Hematopoietic multipotent progenitor cell treated with erythropoietin and hydrocortisone succinate and interleukin-3 and kit ligand, for 6 days (in vitro differentiated cells): ENCODE data around the gene CCR4.
A peak's percentile ranks its signal among the peaks of the same experiment; 100 is the strongest.
"Not testable (repeated sequence)": the region's sequence is repeated elsewhere in the genome, so short reads cannot be mapped to it uniquely, and the experiment has no call there.

Experiments
- DNase-seq: peaks from one replicate; pipeline ENCODE4 v3.0.0-alpha.2; 2015

Gene CCR4

GRCh38 chr3:32952369-32953077 lies 1.1 kb downstream of the CCR4 start:
- DNase-seq: no peak

- DNase-seq: no peak
These were observed 3.1 kb downstream of the CCR4 start for GRCh38 chr3:32954506-32954905.

GRCh38 chr3:32956750-32957570 lies 5.5 kb downstream of the CCR4 start:
- DNase-seq: no peak

GRCh38 chr3:32958509-32958908 lies 7.1 kb downstream of the CCR4 start:
- DNase-seq: no peak

- no peak for DNase-seq
These were observed 7.9 kb downstream of the CCR4 start for GRCh38 chr3:32959371-32959770.

GRCh38 chr3:32960404-32961170 lies 9.1 kb downstream of the CCR4 start:
- DNase-seq: no peak

GRCh38 chr3:32961189-32961715 lies 9.8 kb downstream of the CCR4 start:
- DNase-seq: no peak

GRCh38 chr3:32963871-32964270 lies 12.4 kb downstream of the CCR4 start:
- no peak for DNase-seq

- DNase-seq: not testable (repeated sequence)
These were observed 13.3 kb downstream of the CCR4 start for GRCh38 chr3:32964781-32965180.

- not testable (repeated sequence) for DNase-seq
These were observed 14.3 kb downstream of the CCR4 start for GRCh38 chr3:32965617-32966213.

- DNase-seq: not testable (repeated sequence)
These were observed 15.2 kb downstream of the CCR4 start for GRCh38 chr3:32966627-32967026.

- DNase-seq: no peak
These were observed 16.9 kb downstream of the CCR4 start for GRCh38 chr3:32968166-32968919.

- DNase-seq: no peak
These were observed 17.5 kb downstream of the CCR4 start for GRCh38 chr3:32968920-32969389.

GRCh38 chr3:32969656-32970055 lies 18.2 kb downstream of the CCR4 start:
- DNase-seq: no peak

- DNase-seq: not testable (repeated sequence)
These were observed 19.8 kb downstream of the CCR4 start for GRCh38 chr3:32971291-32971690.

- DNase-seq: peak; percentile 95
These were observed 21.2 kb downstream of the CCR4 start for GRCh38 chr3:32972482-32973146.

GRCh38 chr3:32973982-32974381 lies 22.5 kb downstream of the CCR4 start:
- peak; percentile 18 for DNase-seq

- DNase-seq: no peak
These were observed 24.6 kb downstream of the CCR4 start for GRCh38 chr3:32975891-32976595.

- no peak for DNase-seq
These were observed 26.4 kb downstream of the CCR4 start for GRCh38 chr3:32977861-32978260.

- DNase-seq: no peak
These were observed 26.9 kb downstream of the CCR4 start for GRCh38 chr3:32978331-32978730.

GRCh38 chr3:32983124-32983523 lies 31.7 kb downstream of the CCR4 start:
- DNase-seq: no peak
